ENCODE measurements around the gene ABI3BP. TPM values are rescaled to one million over a fixed set of nuclear protein-coding genes. Genes with fewer than 3 reads are reported as not detected.

ABI3BP gene
- total RNA-seq, 4 donors from 2014 or later = 12.3 to 57.8 (median 22.0) TPM

GRCh38 chr3:100700708-100701107 lies 292.5 kb downstream of the ABI3BP start:
- no peak for TF ChIP-seq POLR2A (IDR thresholded peaks at IDR 0.05)
- TF ChIP-seq, protein P1, sequence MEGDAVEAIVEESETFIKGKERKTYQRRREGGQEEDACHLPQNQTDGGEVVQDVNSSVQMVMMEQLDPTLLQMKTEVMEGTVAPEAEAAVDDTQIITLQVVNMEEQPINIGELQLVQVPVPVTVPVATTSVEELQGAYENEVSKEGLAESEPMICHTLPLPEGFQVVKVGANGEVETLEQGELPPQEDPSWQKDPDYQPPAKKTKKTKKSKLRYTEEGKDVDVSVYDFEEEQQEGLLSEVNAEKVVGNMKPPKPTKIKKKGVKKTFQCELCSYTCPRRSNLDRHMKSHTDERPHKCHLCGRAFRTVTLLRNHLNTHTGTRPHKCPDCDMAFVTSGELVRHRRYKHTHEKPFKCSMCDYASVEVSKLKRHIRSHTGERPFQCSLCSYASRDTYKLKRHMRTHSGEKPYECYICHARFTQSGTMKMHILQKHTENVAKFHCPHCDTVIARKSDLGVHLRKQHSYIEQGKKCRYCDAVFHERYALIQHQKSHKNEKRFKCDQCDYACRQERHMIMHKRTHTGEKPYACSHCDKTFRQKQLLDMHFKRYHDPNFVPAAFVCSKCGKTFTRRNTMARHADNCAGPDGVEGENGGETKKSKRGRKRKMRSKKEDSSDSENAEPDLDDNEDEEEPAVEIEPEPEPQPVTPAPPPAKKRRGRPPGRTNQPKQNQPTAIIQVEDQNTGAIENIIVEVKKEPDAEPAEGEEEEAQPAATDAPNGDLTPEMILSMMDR (IDR thresholded peaks at IDR 0.05) = no peak
- intact Hi-C loops (cut with DNase I; ENCODE audit: low total_unique reads) = no loop called here

More at GRCh38 chr3:100700708-100701107, 292.5 kb downstream of the ABI3BP start:
- no peak overlapping the region for H3K4me3 ChIP-seq (ENCODE audit: low read depth, poor library complexity, severe bottlenecking)
- 85 to 91% methylated on average over 5 of the region's 5 CpGs for WGBS, 2 donors
- no peak for DNase-seq (ENCODE audit: low spot score in 2 of 2)
